22Rv1 (cell line): ENCODE results near the gene ERN1.

Experiments
- CTCF ChIP-seq: fragments of 450-650 bp; IDR thresholded peaks from 2 replicates; pipeline ENCODE4 v1.5.1; 2017; ENCODE audit warnings: mild to moderate bottlenecking
- ZFX ChIP-seq: fragments of 450-650 bp; IDR thresholded peaks from 2 replicates; pipeline ENCODE4 v1.6.1; 2017; ENCODE audit warnings: antibody characterized with exemption, borderline replicate concordance

- no peak for TF ChIP-seq CTCF
- TF ChIP-seq ZFX, result no peak
Measured at GRCh38 chr17:64060331-64060730, 69.6 kb downstream of the ERN1 start.
